Measurements from ENCODE around the gene THUMPD3. TPM values are rescaled to one million over a fixed set of nuclear protein-coding genes. Genes with fewer than 3 reads are reported as not detected.

THUMPD3 gene
- total and polyA plus RNA-seq, 4 donors: 20.1 to 24.5 (median 21.6) TPM

- H3K9me3 ChIP-seq (ENCODE audit: control insufficient read depth in 4 of 4, low read length in 3 of 4): no peaks in the 10 kb centered on the region
- 83% methylated on average over 6 of the region's 6 CpGs for WGBS
- DNase-seq (ENCODE audit: low spot score): no peak
- no peak for TF ChIP-seq GABPA (IDR thresholded peaks at IDR 0.05 in 1 of 2, conservative IDR thresholded peaks at IDR 0.05 in 1 of 2)
- peak overlapping the region in 1 of 2 donors; percentile 68 for H3K27ac ChIP-seq (ENCODE audit: low read depth in 1 of 2, low read length in 2 of 2)
- H3K36me3 ChIP-seq (ENCODE audit: control insufficient read depth in 4 of 4, insufficient read depth in 3 of 4, low read depth in 1 of 4, low read length in 3 of 4): no peaks in the 10 kb centered on the region
- no peak overlapping the region for H3K4me3 ChIP-seq (ENCODE audit: low read depth in 1 of 3, low read length in 3 of 3)
- no peak overlapping the region for H3K9ac ChIP-seq (ENCODE audit: low read depth in 1 of 2, low read length in 2 of 2)
- H3K27me3 ChIP-seq (ENCODE audit: control insufficient read depth in 4 of 4, insufficient read depth in 4 of 4, low read length in 3 of 4): no peaks in the 10 kb centered on the region
- H3K4me1 ChIP-seq (ENCODE audit: control insufficient read depth in 4 of 4, insufficient read depth in 4 of 4, low read length in 3 of 4): peaks cover 19 to 51% (median 36%) of the 10 kb centered on the region in 4 donors
Observed at GRCh38 chr3:9415485-9416138, 52.8 kb downstream of the THUMPD3 start.

- H3K27me3 ChIP-seq (ENCODE audit: control insufficient read depth in 4 of 4, insufficient read depth in 4 of 4, low read length in 3 of 4): no peaks in the 10 kb centered on the region
- DNase-seq (ENCODE audit: low spot score): no peak
- H3K36me3 ChIP-seq (ENCODE audit: control insufficient read depth in 4 of 4, insufficient read depth in 3 of 4, low read depth in 1 of 4, low read length in 3 of 4): no peaks in the 10 kb centered on the region
- H3K9me3 ChIP-seq (ENCODE audit: control insufficient read depth in 4 of 4, low read length in 3 of 4): no peaks in the 10 kb centered on the region
- H3K27ac ChIP-seq (ENCODE audit: low read depth in 1 of 2, low read length in 2 of 2): peak overlapping the region in 1 of 2 donors; percentile 68
- TF ChIP-seq FOXA2 (IDR thresholded peaks at IDR 0.05) (peak; percentile 71), REST (IDR thresholded peaks at IDR 0.05) (no peak), HNF4G (IDR thresholded peaks at IDR 0.05) (no peak), ZBTB33 (IDR thresholded peaks at IDR 0.05) (no peak), SP1 (IDR thresholded peaks at IDR 0.05) (no peak), HNF4A (conservative IDR thresholded peaks at IDR 0.05) (peak; percentile 75 to 84), NR2F2 (IDR thresholded peaks at IDR 0.05) (peak; percentile 8), CTCF (IDR thresholded peaks at IDR 0.05; ENCODE audit: low read depth, low read length, missing input control) (no peak), YY1 (IDR thresholded peaks at IDR 0.05) (no peak), EGR1 (IDR thresholded peaks at IDR 0.05; ENCODE audit: low read depth in 2 of 2) (no peak), MAX (IDR thresholded peaks at IDR 0.05) (no peak), TAF1 (conservative IDR thresholded peaks at IDR 0.05) (no peak), RXRA (IDR thresholded peaks at IDR 0.05) (peak; percentile 29 to 71), RAD21 (IDR thresholded peaks at IDR 0.05) (no peak), ATF3 (IDR thresholded peaks at IDR 0.05) (peak; percentile 10), FOXA1 (IDR thresholded peaks at IDR 0.05) (no peak), JUND (IDR thresholded peaks at IDR 0.05) (no peak), GABPA (IDR thresholded peaks at IDR 0.05 in 1 of 2, conservative IDR thresholded peaks at IDR 0.05 in 1 of 2) (no peak)
- WGBS: 46% methylated on average over 3 of the region's 3 CpGs
- no peak overlapping the region for H3K9ac ChIP-seq (ENCODE audit: low read depth in 1 of 2, low read length in 2 of 2)
- peaks cover 16 to 52% (median 40%) of the 10 kb centered on the region in 4 donors for H3K4me1 ChIP-seq (ENCODE audit: control insufficient read depth in 4 of 4, insufficient read depth in 4 of 4, low read length in 3 of 4)
- H3K4me3 ChIP-seq (ENCODE audit: low read depth in 1 of 3, low read length in 3 of 3): no peak overlapping the region
Observed at GRCh38 chr3:9416139-9416780, 53.4 kb downstream of the THUMPD3 start.
